NCI-H2029 treated with DMSO at 0.1 percent for 48 hours (cell line): ENCODE data around the gene CLDN24.

Source experiments
- DNase-seq: peaks from one replicate; lab custom pipeline; 2025; lab: John Stamatoyannopoulos, UW

Gene CLDN24

GRCh38 chr4:183321079-183321478 lies 1.1 kb downstream of the CLDN24 start:
- no peak for DNase-seq

- no peak for DNase-seq
Observed at GRCh38 chr4:183320211-183321059, 1.8 kb downstream of the CLDN24 start, which contains the start of gene CLDN22. TSS of gene CLDN22 (minus strand) at chr4:183320276. CDS start at chr4:183320218, 58 bp downstream.

DNA sequence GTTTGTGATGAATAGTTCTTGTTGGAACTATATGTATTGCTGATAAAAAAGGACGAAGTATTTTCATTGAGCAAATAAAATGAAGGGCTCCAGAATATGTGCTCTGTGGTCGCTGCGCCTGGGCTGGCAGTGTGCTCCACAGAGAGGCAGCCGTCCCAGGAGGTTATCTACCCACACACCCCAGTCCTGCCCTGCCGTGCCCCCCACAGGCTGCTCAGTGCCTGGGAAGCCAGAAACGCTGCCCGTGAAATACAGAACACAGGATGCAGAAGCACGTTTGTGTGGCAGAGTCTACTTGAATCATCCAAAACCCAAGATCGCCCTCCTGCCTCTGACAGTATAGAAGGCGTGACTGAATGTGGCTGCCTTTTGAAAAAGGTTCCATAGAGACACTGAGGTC lies 3.6 kb downstream of the CLDN24 start:
- DNase-seq, result no peak

GRCh38 chr4:183314806-183315205 lies 7.4 kb downstream of the CLDN24 start:
- no peak for DNase-seq

- no peak for DNase-seq
Observed at GRCh38 chr4:183314336-183314735, 7.9 kb downstream of the CLDN24 start.

DNA sequence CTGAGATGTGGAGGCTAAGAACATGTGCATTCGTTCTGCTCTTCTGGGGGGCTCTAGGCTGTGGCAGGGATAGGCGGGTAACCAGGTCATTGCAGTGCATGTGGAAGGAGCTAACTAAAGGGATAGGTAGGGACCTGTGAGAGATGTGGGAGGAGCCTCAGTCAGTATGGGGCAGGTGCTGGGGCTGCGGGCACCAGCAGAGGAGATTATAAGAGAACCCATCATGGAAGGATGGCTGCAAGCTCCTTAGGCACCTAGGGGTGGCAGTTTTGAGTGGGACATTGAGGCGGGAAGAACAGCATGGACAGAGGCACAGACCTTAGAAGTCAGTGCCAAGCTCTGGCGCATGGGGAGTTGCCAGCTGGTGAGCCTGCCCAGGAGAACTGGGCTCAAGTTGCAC lies 9.4 kb downstream of the CLDN24 start:
- DNase-seq, result no peak

- DNase-seq, result no peak
Observed at GRCh38 chr4:183306811-183307210, 15.4 kb downstream of the CLDN24 start.

DNA sequence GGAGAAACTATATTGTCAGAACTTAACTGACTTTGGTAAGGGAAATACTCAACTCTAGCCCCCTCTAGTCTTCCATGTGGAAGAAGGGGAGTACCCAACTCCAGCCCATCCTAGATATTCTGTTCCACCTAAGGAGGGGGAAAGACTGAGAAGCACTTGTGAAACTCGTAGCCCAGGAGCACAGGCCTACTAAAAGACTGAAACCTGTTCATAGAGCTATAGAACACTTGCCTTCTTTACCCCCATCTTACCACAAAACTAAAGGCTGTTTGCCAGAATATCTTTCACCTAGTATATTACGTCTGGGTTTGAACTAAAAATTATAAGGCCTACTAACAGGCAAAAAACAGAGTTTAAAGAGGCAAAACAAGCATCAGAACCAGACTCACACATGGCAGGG lies 17.7 kb downstream of the CLDN24 start:
- DNase-seq, result no peak

- DNase-seq, result no peak
Observed at GRCh38 chr4:183304067-183304466, 18.2 kb downstream of the CLDN24 start.

DNA sequence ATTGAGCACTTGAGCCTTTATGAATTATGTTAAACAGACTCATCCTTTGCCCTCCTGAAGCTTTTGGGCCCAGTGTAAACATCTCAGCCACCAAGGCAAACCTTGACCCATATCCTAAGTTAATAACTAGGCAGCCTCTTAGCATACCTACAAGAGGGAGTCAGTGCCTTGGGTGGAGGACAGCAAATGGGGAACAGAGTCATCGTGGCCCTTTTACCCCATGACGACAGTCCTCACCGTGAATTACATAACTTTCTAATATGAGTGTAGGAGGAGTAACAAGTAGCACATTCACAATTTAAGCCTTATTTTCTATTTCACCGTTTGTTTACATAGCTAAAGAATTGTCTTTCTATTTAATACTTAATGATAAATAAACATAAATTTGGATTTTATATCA lies 18.9 kb downstream of the CLDN24 start:
- no peak for DNase-seq

- DNase-seq, result no peak
Observed at GRCh38 chr4:183300655-183301054, 21.6 kb downstream of the CLDN24 start.

DNA sequence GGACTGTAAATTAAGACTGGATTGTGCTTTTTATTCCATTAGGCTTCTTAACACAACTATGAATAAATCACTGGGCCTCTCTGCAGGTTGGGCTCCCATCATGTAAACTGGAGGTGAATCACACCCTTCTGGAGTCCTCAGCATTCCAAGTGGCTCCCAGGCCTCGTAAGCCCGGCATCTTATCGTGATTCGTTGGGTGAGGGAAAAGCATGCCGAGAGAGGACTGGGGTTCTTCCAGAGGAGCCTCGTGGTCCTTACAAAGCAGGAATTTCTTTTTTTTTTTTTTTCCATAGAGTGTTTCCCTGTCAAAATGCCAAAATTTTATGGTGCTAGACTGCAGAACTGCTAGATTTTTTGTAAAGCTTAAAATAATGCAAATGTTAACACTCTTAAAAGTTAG lies 22.2 kb downstream of the CLDN24 start:
- no peak for DNase-seq

DNA sequence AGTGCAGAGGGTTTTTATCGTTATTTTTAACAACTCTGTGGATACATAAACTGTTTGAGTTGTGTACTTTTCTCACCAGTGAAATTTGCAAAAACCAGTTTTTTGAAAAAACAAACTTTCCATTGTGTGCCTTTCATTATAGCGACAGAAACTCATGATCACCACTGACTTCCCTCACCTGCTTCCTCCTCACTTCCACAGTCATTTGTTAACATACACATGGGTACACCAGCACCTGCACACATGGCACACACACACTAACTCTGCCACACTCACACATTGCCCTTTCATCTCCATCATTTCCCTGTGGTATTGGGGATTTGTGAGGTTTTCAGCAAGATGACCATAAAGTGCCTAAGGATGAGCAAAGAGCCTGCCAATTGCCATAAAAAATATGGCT lies 22.8 kb downstream of the CLDN24 start:
- no peak for DNase-seq

DNA sequence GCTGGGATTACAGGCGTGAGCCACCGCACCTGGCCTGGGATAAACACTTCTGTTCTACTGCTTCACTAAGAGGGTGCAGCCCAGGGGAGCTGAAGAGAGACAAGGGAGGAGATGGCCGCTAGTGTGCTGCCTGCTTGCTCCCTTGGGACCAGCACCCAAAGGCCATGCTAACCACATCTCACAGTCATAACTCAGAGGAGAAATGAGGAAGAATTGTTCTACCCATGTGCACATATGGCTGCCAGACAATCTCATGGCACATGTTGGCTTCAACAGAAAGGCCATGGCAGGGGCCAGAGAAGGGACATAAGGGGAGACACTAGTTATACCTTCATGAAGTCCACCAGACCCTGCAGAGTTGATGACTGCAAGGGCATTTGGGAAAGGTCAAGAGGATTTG lies 24.6 kb downstream of the CLDN24 start:
- DNase-seq, result no peak

GRCh38 chr4:183295711-183296110 lies 26.5 kb downstream of the CLDN24 start:
- no peak for DNase-seq

DNA sequence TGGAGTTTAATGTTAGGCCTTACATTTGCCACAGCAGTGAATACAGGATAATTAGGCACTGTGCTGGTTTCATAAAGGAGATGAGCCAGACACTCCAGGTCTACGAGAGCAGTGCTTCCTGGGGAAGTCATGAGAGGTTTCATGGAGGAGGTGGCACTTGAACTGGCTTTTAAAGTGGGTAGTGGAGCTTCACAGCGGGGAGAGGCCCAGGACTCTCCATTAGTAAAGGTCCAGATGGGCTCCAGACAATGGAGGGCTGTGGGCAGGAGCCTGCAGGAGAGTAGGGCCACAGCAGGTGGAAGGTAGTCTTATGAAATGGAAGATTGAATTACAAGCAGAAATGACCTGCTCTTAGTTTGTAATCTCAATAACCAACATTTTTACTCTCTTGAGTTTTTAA lies 31.2 kb downstream of the CLDN24 start:
- DNase-seq, result no peak

DNA sequence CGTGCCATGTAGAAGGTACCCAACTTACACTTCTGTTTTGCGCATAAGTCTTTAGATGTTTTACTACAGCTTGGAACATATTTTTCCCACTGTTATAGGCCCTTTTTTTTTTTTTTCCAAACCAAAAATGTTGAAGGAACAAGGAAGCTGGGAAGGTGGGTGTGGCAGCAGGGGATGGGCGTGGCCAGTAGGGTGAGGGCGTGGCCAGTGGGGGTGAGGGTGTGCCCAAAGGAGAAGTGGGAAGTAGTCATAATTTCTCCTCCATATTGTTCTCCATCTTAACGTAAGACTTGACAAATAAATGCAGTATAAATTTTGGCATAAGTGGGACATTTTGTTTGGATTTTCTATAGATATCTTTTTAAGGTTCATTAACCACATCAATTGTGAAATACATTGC lies 32.5 kb downstream of the CLDN24 start:
- DNase-seq, result no peak

DNA sequence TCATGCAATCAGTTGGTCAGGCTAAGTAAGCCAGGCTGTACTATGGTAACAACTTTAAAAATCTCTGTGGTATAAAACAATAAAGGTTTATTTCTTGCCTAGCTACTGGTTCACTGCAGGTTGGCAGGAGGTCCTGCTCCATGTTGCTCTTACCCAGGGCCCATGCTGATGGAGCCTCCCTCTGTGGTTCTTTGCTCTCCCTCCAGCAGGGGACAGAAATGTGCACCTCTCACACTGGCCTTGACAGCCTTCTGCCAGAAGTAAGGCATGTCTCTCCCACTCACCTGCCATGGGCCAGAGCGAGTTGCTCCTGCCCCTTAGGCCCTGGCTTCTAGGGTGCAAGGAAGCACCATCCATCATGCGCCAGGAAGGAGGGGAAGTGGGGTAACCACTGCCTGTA lies 33.3 kb downstream of the CLDN24 start:
- DNase-seq, result no peak

DNA sequence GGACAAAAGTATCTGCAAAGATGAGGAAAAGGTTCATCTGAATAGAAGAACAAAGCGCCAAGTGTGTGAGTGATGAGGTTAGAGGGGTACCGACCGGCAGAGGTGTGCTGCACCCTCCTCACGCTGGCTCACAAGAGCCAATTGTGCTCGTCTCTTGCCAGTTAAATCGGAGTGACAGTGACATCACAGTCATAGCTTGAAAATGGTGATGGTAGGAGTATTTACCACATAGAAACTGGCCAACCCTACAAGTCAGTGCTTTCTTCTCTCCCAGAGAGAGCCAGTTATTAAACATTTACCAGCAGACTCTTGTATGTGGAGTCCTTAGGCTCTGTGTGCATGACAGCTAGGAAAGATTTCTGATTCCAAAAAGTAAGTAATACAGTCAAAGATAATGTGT lies 34.5 kb downstream of the CLDN24 start:
- DNase-seq, result no peak

- DNase-seq, result no peak
Observed at GRCh38 chr4:183287309-183287659, 34.9 kb downstream of the CLDN24 start.

DNA sequence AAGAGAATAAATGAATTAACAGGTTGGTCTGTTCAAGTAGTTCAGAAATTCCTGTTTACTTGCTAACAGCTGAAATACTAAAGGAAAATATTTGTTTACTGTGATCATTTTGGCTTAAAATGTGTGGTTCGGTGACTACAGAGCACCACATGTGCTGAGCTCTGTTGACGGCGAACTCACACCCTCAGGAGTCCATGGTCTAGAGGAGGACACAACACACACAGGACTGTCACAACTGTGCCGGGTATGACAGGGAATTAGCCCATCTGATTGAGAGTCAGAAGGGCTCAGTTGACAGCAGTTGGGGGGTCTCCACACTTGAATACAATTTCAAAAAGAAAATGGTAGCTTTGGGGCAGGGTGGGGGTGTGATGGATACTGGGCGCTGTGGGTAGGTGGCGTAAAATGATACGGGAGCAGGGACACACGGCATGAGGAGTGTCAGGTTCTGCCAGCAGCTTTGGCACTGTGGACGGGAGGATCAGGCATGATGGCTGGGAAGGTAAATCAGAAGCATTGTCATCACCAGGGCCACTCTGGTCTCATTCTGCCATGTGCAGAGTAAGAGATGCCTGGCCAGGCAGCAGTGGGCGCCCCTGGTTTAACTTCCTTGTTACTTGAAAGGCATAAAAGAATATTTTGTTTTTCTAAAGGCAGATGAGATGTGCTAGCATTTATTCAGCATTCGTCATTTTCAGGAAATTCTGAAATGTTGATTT lies 35.5 kb downstream of the CLDN24 start:
- DNase-seq, result no peak

DNA sequence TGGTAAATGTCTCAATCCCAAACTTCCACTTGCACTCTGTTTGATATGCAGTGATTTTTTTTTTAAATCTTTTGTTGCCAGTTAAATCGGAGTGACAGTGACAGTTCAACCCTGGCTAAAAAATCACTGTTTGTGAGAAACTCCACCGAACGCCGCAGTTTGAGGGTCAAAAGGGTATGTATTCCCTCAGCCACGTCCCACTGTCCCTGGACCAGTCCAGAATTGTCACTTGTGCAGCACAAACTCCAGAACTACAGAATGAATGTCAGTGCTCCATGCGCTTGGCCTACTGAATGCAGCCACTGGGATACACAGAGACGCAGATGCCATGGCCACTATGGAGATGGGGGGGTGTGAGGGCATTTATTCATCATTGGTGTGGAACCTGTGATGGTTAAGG lies 36.3 kb downstream of the CLDN24 start:
- no peak for DNase-seq

- no peak for DNase-seq
Observed at GRCh38 chr4:183284965-183285364, 37.3 kb downstream of the CLDN24 start.
